HCT116 (cell line): ENCODE data around the gene ZFAND6.

Source experiments
- CEBPB ChIP-seq: IDR thresholded peaks from 2 replicates; pipeline ENCODE4 v1.6.1; 2012; ENCODE audit warnings: low read depth
- EZH2 ChIP-seq: fragments of 200-600 bp; sonication (generic); IDR thresholded peaks from 2 replicates; pipeline ENCODE4 v1.6.1; 2017; ENCODE audit warnings: antibody characterized with exemption, mixed run types
- EZH2phosphoT487 ChIP-seq: fragments of 200-600 bp; IDR thresholded peaks from 2 replicates; pipeline ENCODE4 v1.6.1; 2018; ENCODE audit warnings: antibody characterized with exemption, borderline replicate concordance
- JUND ChIP-seq: IDR thresholded peaks from 2 replicates; pipeline ENCODE4 v1.6.1; 2012
- MAX ChIP-seq: IDR thresholded peaks from 2 replicates; pipeline ENCODE4 v1.6.1; 2012
- POLR2A ChIP-seq: IDR thresholded peaks from 2 replicates; pipeline ENCODE4 v1.7.0; 2011; ENCODE audit warnings: borderline replicate concordance; ENCODE audit not compliant: insufficient read depth, insufficient read length; ENCODE audit errors: extremely low read depth
- POLR2AphosphoS5 ChIP-seq: IDR thresholded peaks from 2 replicates; pipeline ENCODE4 v1.6.1; 2011; ENCODE audit warnings: mild to moderate bottlenecking, low read depth, low read length, moderate library complexity
- SIN3A ChIP-seq: IDR thresholded peaks from 2 replicates; pipeline ENCODE4 v1.6.1; 2012; ENCODE audit warnings: low read depth
- YY1 ChIP-seq: IDR thresholded peaks from 2 replicates; pipeline ENCODE4 v1.6.1; 2011; ENCODE audit warnings: low read length, low read depth, moderate library complexity, mild to moderate bottlenecking; ENCODE audit not compliant: insufficient replicate concordance; ENCODE audit errors: extremely low read depth
- ZFX ChIP-seq: fragments of 450-650 bp; IDR thresholded peaks from 2 replicates; pipeline ENCODE4 v1.6.1; 2017
- TF ChIP-seq, protein P1 (sequence below), 3 experiments: fragments of 200-600 bp in 1 of 3; sonication (generic) in 1 of 3; IDR thresholded peaks in 2 of 3; conservative IDR thresholded peaks in 1 of 3; 2 replicates each; pipeline ENCODE4 v1.5.1; 2012 to 2017; ENCODE audit warnings: low read depth in 2 of 3, low read length in 2 of 3, antibody characterized with exemption in 1 of 3, borderline replicate concordance in 1 of 3, control low read depth in 1 of 3, mild to moderate bottlenecking in 1 of 3, mixed read lengths in 1 of 3, mixed run types in 1 of 3, moderate library complexity in 1 of 3; ENCODE audit not compliant: insufficient read depth in 1 of 3
- TF ChIP-seq, protein P2 (sequence below): IDR thresholded peaks from 2 replicates; pipeline ENCODE4 v1.6.1; 2011; ENCODE audit warnings: mild to moderate bottlenecking, low read length, moderate library complexity; ENCODE audit not compliant: insufficient replicate concordance; ENCODE audit errors: extremely low read depth

DNA sequence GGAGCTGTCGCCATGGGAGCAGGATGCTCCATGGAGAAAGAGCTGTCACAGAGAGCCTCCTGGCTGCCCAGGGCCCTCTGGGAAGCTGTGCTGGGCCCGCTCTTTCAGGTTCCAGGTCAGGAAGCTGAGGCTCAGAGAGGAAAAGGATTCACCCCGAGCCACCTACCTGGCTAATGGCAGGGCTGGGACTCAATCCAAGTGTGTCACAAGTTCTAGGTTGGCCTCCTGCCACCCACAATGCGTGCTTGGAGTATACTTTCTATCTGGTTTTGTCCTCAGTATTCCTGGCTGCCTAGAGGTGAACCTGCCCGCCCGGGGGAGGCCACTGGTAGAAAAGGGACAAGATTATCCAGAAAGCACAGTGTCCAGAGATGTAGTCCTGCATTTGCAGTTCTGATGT is 117.0 kb downstream of the ZFAND6 start:
- TF ChIP-seq, protein P1, sequence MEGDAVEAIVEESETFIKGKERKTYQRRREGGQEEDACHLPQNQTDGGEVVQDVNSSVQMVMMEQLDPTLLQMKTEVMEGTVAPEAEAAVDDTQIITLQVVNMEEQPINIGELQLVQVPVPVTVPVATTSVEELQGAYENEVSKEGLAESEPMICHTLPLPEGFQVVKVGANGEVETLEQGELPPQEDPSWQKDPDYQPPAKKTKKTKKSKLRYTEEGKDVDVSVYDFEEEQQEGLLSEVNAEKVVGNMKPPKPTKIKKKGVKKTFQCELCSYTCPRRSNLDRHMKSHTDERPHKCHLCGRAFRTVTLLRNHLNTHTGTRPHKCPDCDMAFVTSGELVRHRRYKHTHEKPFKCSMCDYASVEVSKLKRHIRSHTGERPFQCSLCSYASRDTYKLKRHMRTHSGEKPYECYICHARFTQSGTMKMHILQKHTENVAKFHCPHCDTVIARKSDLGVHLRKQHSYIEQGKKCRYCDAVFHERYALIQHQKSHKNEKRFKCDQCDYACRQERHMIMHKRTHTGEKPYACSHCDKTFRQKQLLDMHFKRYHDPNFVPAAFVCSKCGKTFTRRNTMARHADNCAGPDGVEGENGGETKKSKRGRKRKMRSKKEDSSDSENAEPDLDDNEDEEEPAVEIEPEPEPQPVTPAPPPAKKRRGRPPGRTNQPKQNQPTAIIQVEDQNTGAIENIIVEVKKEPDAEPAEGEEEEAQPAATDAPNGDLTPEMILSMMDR (IDR thresholded peaks at IDR 0.05 in 2 of 3, conservative IDR thresholded peaks at IDR 0.05 in 1 of 3; ENCODE audit: borderline replicate concordance in 1 of 3, insufficient read depth in 1 of 3, low read depth in 2 of 3, low read length in 2 of 3) = no peak
- TF ChIP-seq SIN3A (no peak), ZFX (no peak), POLR2A (no peak), POLR2AphosphoS5 (no peak), EZH2 (no peak), MAX (no peak), CEBPB (no peak), YY1 (no peak), JUND (no peak), EZH2phosphoT487 (no peak)
- TF ChIP-seq, protein P2, sequence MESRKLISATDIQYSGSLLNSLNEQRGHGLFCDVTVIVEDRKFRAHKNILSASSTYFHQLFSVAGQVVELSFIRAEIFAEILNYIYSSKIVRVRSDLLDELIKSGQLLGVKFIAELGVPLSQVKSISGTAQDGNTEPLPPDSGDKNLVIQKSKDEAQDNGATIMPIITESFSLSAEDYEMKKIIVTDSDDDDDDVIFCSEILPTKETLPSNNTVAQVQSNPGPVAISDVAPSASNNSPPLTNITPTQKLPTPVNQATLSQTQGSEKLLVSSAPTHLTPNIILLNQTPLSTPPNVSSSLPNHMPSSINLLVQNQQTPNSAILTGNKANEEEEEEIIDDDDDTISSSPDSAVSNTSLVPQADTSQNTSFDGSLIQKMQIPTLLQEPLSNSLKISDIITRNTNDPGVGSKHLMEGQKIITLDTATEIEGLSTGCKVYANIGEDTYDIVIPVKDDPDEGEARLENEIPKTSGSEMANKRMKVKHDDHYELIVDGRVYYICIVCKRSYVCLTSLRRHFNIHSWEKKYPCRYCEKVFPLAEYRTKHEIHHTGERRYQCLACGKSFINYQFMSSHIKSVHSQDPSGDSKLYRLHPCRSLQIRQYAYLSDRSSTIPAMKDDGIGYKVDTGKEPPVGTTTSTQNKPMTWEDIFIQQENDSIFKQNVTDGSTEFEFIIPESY = no peak
